ENCODE measurements around the gene KATNB1.

Gene KATNB1

DNA sequence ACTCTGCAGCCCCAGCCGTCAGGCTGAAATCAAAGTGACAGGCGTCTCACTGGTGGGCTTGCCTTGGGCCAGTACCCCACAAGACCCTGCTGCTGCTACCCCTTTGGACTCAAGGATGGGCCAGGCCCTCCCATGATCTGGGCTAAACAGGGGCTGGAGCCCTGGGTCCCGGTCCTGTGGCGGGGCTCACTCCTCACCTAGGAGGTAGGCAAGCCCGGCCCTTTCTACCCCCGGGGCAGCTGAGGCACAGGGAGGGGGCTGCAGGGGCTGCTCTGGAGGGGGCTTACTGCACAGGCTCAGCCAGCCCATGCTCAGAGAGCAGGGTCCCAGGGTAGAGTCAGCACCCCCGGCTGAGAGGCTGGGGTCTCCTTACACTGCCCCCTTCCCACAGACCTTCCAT is 23.6 kb downstream of the KATNB1 start:
- FAIRE-seq, result no peak

DNA sequence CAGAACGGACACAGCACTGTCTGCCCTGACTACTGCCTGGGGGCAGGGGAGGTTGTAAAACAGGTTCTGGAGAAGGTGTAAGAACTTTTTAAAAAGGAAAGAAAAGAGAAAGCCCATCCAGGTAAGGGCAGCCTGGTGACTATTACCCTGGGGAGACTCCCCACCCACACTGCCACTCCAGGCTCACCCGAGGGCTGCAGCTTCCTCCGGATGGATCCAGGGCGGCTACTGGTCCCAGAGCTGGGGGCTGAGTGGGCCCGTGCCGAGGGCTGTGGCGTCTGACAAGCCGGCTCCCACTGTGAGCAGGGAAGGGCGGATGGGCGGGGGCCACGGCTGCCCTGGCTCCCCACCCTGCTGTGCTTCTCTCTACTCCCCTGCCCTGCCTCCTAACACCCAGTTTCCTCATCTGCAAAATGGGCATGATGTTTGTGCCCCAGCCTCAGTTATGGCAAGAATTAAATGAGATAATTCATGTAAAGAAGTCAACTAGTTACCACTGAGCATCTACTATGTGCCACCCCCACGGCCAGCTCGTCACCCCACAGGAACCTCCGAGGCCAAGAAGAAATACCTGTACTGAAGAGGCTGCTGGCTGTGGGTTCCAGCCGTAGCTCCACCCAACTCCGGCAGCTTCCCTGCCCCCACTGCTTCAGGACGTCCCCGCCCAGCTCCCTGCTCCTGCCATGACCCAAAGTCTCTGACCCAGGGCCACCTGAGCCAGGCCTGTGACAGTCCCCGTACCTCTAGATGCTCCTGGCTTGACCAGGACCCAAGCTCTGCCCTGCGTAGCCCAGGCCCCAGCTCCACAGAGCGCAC is 24.2 kb downstream of the KATNB1 start:
- no peak for FAIRE-seq

DNA sequence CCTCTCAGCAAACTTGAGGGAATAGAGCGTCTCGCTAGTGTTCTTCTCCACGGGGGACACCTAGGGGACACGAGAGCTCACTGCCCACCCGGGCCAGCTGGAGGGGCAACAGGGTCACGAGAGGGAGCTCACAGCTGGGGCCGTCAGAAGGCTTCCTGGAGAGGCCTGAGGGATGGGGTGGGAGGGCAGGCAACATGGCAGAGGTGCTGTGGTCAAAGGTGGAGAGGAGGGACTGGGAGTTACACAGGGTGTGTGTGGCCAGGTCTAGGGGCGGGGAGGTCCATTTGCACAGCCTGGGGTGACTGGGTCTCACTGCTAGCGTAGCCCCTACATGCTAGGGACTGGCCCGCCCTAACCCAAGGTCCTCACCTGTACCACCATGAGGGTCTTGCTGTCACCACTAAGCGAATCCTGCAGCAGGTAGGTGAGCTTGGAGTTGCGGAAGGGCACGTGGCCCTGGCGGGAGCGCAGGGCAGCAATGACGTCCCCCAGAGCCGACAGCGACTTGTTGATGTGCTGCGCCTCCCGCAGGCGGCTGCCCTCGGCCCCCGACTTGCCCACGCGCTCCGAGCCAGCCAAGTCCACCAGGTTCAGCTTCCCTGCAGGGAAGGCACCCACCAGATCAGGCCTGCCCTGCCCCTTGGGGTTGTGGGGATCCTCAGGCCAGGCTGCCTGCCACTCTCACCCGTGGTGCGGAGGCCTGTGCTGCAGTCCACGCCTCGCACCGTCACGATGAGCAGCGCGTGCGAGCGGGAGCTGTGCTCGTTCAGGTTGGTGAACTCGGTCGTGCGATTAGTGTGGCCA is 25.0 kb downstream of the KATNB1 start:
- no peak for FAIRE-seq

DNA sequence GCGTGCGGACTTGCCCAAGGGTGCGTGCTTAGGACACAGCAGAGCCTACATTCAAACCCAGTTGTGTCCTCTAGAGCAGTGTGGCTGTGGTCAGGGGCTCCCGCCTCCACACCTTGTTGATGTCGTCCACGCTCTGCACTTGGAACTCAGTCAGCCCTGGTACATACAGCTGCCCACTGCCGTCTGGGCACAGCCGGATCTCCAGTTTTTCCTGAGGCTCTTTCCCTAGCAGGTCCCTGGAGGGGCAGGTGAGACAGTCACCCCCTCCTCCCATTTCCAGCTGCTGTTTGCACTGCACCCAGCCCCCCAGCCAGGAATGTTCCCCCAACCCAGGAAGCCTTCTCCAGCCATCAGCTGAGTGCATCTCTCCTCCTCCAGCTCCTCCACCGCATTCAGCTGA is 25.7 kb downstream of the KATNB1 start:
- FAIRE-seq, result no peak

DNA sequence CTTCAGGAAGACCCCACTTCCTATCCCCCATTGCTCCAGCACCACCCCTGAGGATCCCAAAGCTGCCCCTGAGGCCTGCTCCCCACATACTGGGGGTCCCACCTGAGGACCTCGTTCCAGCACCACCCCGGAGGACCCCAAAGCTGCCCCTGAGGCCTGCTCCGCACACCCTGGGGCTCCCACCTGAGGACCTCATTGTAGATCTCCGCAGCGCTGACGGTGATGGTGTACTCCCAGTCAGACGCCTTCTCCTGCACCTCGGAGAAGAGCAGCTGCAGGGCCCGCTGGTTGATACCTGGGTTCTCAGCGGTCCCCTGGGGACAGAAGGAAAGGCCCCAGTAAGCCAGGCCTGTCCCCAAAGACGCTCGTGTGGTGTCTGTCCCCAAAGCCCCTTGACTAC is 26.4 kb downstream of the KATNB1 start:
- FAIRE-seq, result no peak

DNA sequence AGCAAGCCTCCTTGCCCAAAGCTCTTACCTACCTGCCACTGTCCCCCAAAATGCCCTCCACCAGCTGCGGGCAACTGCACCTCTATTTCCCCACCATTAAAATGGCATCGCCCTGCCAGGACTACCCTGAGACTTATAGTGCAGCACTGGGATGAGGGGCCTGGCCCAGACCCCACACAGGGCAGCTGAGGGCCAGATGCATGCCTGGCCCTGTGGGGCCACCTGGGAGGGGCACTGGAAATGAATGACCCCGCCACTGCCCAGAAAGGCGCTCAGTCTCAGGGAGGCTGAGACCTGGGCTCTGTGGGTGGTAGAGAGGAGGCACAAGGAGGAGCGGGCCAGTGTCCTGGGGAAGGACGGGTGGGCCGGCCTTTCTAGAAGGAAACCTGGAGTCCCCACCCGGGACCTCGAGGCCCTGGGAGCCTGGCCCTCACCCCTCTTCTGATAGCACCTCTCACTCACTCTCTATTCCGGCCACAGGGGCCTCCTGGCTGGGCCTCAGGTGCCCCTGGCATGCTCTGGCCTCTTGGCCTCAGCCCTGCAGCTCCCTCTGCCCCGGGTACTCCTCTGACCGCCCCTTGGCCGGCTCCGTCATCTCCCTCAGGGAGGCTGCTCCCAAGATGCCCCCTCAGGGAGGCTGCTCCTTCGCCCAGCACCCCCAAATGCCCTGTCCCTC is 26.9 kb downstream of the KATNB1 start:
- FAIRE-seq, result no peak

DNA sequence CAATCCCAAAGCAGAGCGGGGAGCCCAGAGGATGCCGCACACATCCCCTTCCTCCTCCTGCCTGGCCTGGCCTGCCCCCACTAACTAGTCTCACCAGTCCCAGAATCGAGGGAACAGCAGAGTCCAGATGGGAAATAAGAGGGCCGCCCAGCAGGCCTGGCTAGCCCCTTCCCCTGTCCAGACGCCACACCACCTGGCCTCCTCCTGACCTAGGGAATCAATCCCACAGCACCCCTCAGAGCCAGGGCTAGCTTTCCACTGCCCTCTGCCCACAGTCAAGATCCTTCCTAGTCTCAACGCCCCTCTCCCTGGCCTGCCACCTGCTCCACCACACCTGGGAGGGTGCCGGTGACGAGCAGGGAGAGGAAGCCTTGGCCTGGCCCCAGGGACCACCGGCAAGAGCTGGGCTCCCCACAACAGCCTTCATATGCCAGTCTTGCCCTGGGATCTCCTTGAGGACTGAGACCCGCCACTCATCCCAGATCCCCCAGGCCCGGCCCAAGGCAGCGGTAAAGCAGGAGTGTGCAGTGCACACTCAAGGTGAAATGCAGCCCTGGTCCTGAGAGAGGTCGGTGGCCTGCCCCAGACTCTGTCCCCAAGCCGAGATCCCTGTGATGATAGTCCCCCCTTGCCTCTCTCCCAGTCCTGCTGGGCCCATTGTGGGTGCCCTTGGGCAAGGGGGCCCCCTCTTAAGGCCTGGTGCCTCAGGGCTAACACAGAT is 27.9 kb downstream of the KATNB1 start:
- FAIRE-seq, result no peak

DNA sequence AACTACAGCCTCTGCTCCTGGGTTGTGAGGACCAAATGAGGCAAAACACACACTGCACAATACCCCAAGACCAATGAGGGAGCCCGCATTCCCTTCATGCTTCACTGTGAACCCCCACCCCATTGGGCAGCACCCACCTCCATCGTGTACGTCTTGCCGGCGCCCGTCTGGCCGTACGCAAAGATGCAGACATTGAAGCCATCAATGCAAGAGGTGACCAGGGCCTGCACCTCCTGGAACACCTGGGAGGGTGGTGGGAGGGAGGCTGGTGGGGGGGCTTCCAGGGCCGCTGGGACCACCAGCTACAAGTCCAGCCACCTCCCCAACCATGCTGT is 28.4 kb downstream of the KATNB1 start:
- no peak for FAIRE-seq

DNA sequence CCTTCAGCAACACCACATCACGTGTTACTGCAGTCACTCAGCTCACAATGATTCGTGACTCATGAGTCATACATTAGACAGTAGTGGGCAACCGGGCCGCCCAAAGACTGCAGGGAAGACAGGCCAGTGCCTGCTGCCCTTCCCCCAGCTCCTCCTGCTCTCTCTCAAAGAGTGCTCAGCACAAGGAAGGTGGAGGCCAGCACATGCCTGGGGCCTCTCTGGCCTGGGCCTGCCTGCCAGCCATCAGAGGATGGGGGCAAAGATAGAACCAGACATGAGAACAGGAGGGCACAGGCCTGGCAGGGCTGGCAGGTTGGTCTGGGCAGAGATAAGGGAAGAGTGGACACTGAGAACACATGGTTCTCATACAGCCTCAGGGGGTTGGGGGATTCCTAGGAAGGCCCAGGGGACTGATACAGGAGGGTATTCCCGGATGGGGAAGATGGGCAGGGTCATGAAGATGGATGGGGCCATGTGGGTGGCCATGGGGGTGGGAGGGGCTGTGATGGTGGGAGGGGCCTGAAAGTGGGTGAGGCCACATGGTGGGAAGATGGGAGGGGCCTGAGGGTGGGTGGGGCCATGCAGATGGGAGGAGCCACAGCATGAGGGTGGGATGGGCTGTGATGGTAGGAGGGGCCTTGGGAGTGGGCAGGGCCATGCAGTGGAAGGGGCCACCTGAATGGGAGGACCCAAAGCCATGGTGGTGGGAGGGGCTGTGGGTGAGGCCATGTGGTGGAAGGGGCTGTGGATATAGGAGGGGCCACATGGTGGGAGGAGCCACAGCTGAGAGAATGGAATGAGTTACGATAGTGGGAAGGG is 29.0 kb downstream of the KATNB1 start:
- FAIRE-seq, result peak; percentile 79

DNA sequence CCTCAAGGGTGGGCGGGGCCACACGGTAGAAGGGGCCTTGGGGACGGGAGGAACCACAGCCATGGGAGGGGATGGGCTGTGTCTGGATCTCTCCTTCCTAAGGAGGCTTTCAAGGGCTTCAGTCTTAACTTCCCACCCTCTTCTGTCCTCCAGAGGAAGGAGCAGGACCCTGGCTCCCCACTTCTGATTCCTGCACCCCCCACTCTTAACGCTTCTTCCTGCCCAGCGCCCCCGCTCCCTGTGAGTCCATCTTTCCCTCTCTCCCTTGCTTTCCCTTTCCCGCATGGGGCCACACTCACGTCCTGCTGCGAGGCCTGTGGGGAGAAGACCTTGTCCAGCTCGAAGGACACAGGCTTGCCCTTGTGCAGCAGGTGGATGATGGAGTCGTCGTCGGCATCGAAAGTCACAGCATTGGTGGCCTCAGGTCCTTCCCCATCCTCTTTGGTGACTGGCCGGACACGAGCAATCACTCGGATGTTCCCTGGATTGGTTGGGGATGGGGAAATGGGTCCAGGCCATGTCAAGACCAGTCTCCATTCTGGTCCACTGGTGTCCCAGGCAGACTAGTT is 29.7 kb downstream of the KATNB1 start:
- no peak for FAIRE-seq

DNA sequence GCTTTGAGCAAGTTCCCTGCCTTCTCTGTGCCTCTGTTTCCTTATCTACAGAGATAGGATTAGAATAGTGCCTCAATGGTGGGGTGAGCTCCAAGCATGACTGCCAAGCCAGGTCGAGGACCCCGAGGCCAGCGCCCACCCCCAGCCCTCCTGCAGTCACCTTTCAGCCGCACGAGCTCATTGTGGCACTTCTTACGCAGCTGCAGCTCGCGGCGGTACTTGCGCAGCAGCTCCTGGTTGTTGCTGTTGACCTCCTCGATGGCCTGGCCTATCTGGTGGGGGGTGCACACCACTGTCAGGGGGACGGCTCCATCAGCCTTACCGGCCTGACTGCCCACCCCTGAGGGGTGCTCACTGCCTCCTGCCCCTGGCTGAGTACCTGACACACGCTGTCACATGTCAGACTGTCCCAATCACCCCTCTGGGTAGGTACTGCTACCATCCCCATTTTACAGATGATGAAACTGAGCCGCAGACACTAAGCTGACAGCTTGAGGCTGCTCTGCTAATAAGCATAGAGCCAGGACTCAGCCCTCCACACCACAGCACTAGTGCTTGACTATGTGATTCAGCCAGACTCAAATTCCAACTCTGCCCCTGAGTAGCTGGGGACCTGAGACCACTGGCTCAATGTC is 31.3 kb downstream of the KATNB1 start:
- no peak for FAIRE-seq

DNA sequence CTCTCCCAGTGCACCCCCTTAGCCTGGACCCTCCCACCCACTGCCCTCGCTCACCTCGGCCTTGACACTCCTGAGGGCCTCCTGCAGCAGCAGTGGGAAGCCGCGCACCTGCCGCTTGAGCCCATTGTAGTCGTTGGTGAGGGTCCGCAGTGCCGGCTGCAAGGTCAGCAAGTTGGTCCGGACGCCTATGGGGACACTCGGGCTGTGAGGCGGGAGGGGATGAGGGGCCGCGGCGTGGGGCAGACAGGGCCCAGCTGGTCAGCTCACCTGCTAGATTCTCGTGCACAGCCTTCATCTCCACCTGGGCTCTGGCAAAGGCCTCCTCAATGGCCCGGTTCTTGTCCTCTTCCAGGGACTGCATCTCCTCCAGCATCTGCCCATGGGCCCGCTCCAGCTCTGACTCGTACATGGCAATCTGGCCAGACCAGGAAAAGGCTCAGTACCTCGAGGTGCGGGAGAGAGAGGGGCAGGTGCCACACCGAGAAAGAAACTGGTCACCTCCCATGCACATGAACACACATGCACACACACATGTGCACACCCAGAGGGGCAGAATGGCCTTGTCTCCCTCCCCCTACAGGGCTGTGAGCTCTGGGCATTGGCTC is 34.1 kb downstream of the KATNB1 start:
- no peak for FAIRE-seq

DNA sequence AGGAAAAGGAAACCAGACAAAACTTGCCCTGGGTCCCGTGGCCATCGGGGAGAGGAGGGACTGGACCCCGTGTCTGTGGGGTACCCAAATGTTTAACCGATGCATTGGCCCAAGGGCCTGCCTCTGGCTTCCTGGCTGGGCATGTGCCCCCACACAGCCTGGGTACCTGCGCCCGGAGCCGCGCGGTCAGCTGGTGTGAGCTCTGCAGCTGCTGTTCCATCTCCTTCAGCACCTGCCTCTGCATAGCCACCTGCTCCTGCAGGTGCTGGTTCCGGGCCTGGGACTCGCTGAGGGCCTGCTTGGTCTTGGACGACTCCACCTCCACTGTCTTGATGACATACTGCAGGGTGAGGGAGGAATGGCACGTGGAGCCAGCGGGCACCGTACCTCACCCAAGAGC is 34.8 kb downstream of the KATNB1 start:
- no peak for FAIRE-seq

DNA sequence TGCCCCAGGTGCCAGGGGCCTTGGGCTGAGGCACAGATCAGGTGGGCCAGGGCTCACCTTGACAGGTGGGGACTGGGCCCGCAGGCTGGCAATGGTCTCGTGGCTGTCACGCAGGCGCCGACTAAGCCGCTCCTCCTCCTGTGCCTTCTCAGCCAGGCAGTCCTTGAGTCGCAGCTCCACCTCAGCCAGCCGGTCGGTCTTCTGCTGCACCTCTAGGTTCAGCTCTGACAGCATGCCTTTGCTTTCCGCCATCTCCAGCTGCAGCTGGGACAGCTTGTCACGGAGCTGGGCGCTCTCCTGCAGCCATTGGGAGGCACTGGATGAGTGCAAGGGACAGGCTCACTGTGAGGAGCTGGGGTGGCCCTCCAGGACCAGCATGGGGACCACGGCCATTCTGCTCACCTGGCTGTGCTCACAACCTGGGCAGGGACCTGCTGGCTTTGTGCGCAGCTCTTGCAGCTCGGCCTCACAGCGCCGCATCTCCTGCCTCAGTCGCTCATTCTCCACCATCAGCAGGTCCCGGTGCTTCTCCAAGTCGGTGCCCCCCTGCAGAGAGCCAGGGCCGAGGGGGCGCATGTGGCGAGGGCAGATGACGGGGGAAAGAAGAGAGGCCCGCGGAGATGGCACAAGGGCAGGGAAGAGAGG is 35.7 kb downstream of the KATNB1 start:
- no peak for FAIRE-seq

DNA sequence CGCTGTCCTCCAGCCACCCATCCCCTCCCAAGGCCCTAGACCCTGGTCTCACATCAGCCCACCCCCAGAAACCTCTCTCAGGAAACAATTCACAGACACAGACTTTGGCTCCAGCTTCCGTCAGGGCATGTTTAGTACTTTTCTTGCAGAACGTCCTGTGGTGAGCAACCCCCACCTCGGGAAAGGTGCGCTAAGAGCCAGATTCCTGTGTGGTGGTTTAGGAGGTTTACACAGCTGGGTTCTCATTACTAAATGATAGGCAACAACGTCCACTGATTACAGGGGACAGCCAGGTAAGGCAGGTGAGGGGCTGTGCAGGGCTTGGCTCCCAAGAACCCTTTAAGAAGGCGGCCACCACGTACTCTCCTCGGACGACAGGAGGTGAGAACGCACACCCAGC is 37.4 kb downstream of the KATNB1 start:
- no peak for FAIRE-seq

DNA sequence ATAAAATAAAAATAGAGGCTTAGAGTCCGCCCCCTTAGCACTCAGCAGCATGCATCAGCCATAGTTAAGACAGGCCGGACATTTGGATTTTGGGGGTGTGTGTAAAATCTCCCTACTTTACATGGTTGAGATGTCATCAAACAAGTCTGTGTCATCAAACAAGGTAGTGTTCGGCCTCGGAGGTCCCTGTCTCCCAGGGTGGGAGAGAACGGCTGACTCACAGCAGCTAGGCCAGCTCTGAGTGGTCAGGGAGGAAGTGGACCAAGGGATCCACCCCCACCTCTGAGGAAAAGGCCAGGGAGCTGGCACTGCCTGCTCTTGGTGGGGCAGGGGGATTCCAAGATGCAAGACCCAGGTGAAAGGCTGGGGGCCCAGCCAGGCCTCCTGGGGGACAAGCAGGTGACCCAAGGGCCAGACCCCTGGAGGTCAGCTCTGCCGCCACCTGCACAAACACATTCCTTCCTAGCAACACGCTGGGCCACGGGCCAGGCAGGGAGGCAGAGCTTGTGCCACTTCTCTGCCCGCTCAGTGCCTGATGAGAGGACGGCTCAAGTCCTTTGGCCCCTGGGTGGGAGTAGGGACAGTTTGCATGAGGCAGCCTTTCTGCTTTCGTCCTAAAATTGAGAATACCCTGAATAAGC is 38.2 kb downstream of the KATNB1 start:
- no peak for FAIRE-seq

DNA sequence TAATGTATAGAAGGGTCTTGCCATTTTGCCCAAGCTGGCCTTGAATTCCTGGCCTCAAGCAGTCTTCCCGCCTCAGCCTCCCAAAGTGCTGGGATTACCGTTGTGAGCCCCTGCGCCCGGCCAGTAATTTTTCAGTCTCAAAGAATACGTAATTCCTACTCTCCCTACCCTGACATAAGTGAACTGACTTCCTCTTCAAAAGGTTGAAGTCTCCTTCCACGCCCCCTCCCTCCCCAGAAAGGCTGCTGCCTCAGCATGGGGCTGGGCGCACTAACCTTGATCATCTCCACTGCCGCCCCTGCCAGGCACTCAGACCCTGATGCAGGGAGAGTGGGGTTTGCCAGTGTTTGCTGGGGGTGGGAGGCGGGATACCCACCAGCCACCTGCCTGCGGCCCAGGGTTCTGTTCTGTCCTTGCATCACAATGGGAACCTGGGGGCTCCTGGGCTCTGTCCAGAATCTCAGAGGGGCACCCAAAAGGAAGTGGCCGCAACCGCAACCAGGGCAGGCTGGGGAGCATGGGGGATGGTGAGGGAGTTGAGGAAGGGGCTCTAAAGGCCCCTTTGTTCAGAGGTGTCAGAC is 39.2 kb downstream of the KATNB1 start:
- no peak for FAIRE-seq

DNA sequence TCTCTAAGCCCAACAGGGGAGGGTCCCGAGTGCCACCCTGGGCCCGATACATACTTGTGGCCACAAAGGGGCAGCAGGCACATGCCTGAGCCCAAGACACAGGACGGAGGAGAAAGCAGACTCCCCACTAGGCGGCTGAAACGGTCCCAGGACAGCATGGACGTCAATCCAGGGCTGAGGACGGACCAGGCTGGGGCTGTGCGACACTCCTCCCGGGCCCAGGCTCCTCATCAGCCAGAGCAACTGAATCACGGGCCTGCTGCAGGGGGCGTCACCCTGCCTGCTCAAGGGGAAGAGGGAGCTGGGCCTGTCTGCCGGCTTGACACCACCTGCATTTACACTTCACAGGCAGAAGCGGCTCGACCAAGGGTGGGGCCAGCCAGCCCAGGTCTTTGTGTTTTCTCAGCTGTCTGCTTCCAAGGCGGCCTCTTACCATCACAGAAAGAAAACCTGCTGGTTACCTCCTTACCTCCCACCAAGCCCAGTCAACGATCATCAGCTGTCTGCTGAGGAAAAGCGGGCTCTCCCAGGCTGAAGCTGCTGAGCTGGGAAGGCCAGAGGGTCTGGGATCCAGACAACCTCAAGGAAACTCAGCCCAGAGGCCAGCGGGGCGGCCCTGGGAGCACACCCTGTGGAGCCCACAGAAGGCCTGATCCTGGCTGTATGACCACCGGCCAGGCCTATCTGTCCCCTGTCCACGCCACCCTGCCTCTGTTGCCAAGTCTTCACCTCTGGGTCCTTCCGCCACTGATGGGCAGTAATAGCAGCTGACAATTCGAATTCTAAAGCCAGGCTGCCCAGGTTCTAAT is 40.3 kb downstream of the KATNB1 start:
- no peak for FAIRE-seq

DNA sequence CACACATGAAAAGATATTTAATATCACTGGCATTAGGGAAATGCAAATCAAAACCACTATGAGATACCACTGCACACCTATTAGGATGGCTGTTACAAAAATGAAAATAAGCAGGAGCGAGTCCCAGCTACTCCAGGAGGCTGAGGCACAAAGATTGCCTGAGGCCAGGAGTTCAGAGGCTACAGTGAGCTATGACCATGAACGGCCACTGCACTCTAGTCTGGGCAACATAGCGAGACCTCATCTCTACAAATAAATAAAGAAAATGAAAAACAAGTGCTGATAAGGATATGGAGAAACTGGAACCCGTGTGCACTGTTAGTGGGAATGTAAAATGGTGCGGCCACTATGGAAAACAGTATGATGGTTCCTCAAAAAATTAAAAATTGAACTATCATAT is 43.1 kb downstream of the KATNB1 start:
- FAIRE-seq, result no peak

All from G401.6 (cell line).